HCT116 (cell line): ENCODE measurements around the gene GALNT14. TPM values are rescaled to one million over a fixed set of nuclear protein-coding genes. Genes with fewer than 3 reads are reported as not detected.

Experiments used
- ATAC-seq: fragments of 200-7000 bp; cut with Tn5 transposase; 2 replicates; pipeline ENCODE4 v1.9.1; 2020; ENCODE audit warnings: mild to moderate bottlenecking, moderate library complexity
- BruUV-seq: library from RNA; stranded (reverse); fragments of 400-500 nt; replicated peaks from 2 replicates; lab custom pipeline; 2021; lab: Mats Ljungman, UMichigan
- CTCF ChIA-PET: fragments of 300-600 bp; sonication (Branson Sonifier 250); formaldehyde crosslinking; loops from one replicate; lab custom pipeline; 2021; ENCODE audit warnings: antibody characterized with exemption; lab: Charles Lee
- POLR2A ChIA-PET: fragments of 300-600, 350-600 bp; sonication (Branson Sonifier 250); formaldehyde crosslinking; loops from one replicate; lab custom pipeline; 2021; ENCODE audit warnings: antibody characterized with exemption; lab: Charles Lee
- RAD21 ChIA-PET, 2 experiments: fragments of 300-600 bp; sonication (Branson Sonifier 250); formaldehyde crosslinking; loops; one replicate each; lab custom pipeline; 2023; ENCODE audit warnings: low total read pairs in 2 of 2; ENCODE audit not compliant: uncharacterized antibody in 2 of 2, unreplicated experiment in 2 of 2, low non-redundant PET in 1 of 2; lab: Charles Lee
- DNase-seq: peaks from one replicate; pipeline ENCODE4 v3.0.0-alpha.2; 2010; ENCODE audit warnings: low read depth, low spot score
- H2AFZ ChIP-seq: fragments of 200-600 bp; shearing (Covaris generic), sonication (generic); 2 replicates; pipeline ENCODE4 v1.6.1; 2017; ENCODE audit warnings: low read depth, mixed run types, mixed read lengths, antibody characterized with exemption, low read length; ENCODE audit not compliant: poor library complexity, severe bottlenecking
- H3K27ac ChIP-seq: 2 replicates; pipeline ENCODE4 v1.5.1; 2012; ENCODE audit warnings: low read depth, low read length
- H3K27me3 ChIP-seq: fragments of 200-600 bp; sonication (generic); 2 replicates; pipeline ENCODE4 v1.6.1; 2016; ENCODE audit warnings: mixed run types, low read length, mixed read lengths; ENCODE audit not compliant: insufficient read depth
- H3K36me3 ChIP-seq, 2 experiments: fragments of 200-500 bp in 1 of 2; fragments of 200-600 bp in 1 of 2; sonication (Bioruptor generic) in 1 of 2; sonication (generic) in 1 of 2; 2 replicates each; pipeline versions ENCODE4 v1.5.1 to v1.6.1; 2014 to 2016; ENCODE audit warnings: low read length in 2 of 2, inconsistent platforms in 1 of 2, mixed read lengths in 1 of 2, mixed run types in 1 of 2; ENCODE audit not compliant: insufficient read depth in 2 of 2, control insufficient read depth in 1 of 2
- H3K4me1 ChIP-seq, 2 experiments: fragments of 200-600 bp in 1 of 2; sonication (generic) in 1 of 2; 2 replicates each; pipeline versions ENCODE4 v1.5.1 to v1.6.1; 2012 to 2017; ENCODE audit warnings: low read length in 2 of 2, inconsistent platforms in 1 of 2, mild to moderate bottlenecking in 1 of 2, mixed read lengths in 1 of 2, mixed run types in 1 of 2, moderate library complexity in 1 of 2; ENCODE audit not compliant: insufficient read depth in 2 of 2, control insufficient read depth in 1 of 2
- H3K4me2 ChIP-seq: fragments of 200-600 bp; sonication (generic); 2 replicates; pipeline ENCODE4 v1.6.1; 2017; ENCODE audit warnings: mixed run types, low read length, mixed read lengths
- H3K4me3 ChIP-seq, 2 experiments: fragments of 200-600 bp in 1 of 2; sonication (generic) in 1 of 2; replicated peaks in 1 of 2; 2 replicates each; pipeline ENCODE4 v1.5.1; 2011 to 2016; ENCODE audit warnings: low read length in 2 of 2, control low read depth in 1 of 2, low read depth in 1 of 2, mild to moderate bottlenecking in 1 of 2, mixed read lengths in 1 of 2, mixed run types in 1 of 2
- H3K79me2 ChIP-seq: fragments of 200-600 bp; sonication (generic); 2 replicates; pipeline ENCODE4 v1.6.1; 2017; ENCODE audit warnings: mild to moderate bottlenecking, mixed run types, low read length, moderate library complexity, mixed read lengths; ENCODE audit not compliant: insufficient read depth
- H3K9ac ChIP-seq: fragments of 200-600 bp; sonication (generic); 2 replicates; pipeline ENCODE4 v1.6.1; 2016; ENCODE audit warnings: low read length, mixed read lengths
- H3K9me2 ChIP-seq: fragments of 200-600 bp; sonication (generic), shearing (Covaris generic); 2 replicates; pipeline ENCODE4 v1.6.1; 2017; ENCODE audit warnings: mixed run types, mild to moderate bottlenecking, moderate library complexity; ENCODE audit not compliant: insufficient read depth
- H3K9me3 ChIP-seq, 2 experiments: fragments of 200-500 bp in 1 of 2; fragments of 200-600 bp in 1 of 2; sonication (Bioruptor generic) in 1 of 2; sonication (generic) in 1 of 2; 2 replicates each; pipeline ENCODE4 v1.6.1; 2014 to 2017; ENCODE audit warnings: low read length in 2 of 2, mixed read lengths in 2 of 2, inconsistent platforms in 1 of 2, low read depth in 1 of 2, mild to moderate bottlenecking in 1 of 2, mixed run types in 1 of 2, moderate library complexity in 1 of 2; ENCODE audit not compliant: control insufficient read depth in 1 of 2, insufficient read depth in 1 of 2
- H4K20me1 ChIP-seq: fragments of 200-600 bp; sonication (generic), shearing (Covaris generic); 2 replicates; pipeline ENCODE4 v1.6.1; 2017; ENCODE audit warnings: mixed run types, mild to moderate bottlenecking, moderate library complexity; ENCODE audit not compliant: insufficient read depth
- CBX3 ChIP-seq: IDR thresholded peaks from 2 replicates; pipeline ENCODE4 v1.6.1; 2012; ENCODE audit warnings: low read depth
- CEBPB ChIP-seq: IDR thresholded peaks from 2 replicates; pipeline ENCODE4 v1.6.1; 2012; ENCODE audit warnings: low read depth
- EGR1 ChIP-seq: IDR thresholded peaks from 2 replicates; pipeline ENCODE4 v1.6.1; 2012; ENCODE audit warnings: low read depth
- ELF1 ChIP-seq: IDR thresholded peaks from 2 replicates; pipeline ENCODE4 v1.6.1; 2012; ENCODE audit warnings: low read depth, borderline replicate concordance
- JUND ChIP-seq: IDR thresholded peaks from 2 replicates; pipeline ENCODE4 v1.6.1; 2012
- POLR2A ChIP-seq: IDR thresholded peaks from 2 replicates; pipeline ENCODE4 v1.7.0; 2011; ENCODE audit warnings: borderline replicate concordance; ENCODE audit not compliant: insufficient read depth, insufficient read length; ENCODE audit errors: extremely low read depth
- POLR2AphosphoS5 ChIP-seq: IDR thresholded peaks from 2 replicates; pipeline ENCODE4 v1.6.1; 2011; ENCODE audit warnings: mild to moderate bottlenecking, low read depth, low read length, moderate library complexity
- RAD21 ChIP-seq: IDR thresholded peaks from 2 replicates; pipeline ENCODE4 v1.6.1; 2012; ENCODE audit warnings: low read depth, mild to moderate bottlenecking
- REST ChIP-seq: IDR thresholded peaks from 2 replicates; pipeline ENCODE4 v1.6.1; 2012; ENCODE audit warnings: low read depth
- SIN3A ChIP-seq: IDR thresholded peaks from 2 replicates; pipeline ENCODE4 v1.6.1; 2012; ENCODE audit warnings: low read depth
- SP1 ChIP-seq: IDR thresholded peaks from 2 replicates; pipeline ENCODE4 v1.6.1; 2012; ENCODE audit warnings: low read depth
- SRF ChIP-seq: IDR thresholded peaks from 2 replicates; pipeline ENCODE4 v1.6.1; 2012; ENCODE audit warnings: low read depth
- TCF7L2 ChIP-seq: IDR thresholded peaks from 2 replicates; pipeline ENCODE4 v1.7.0; 2011; ENCODE audit warnings: borderline replicate concordance, inconsistent platforms; ENCODE audit not compliant: insufficient read depth, insufficient read length; ENCODE audit errors: extremely low read depth
- YY1 ChIP-seq: IDR thresholded peaks from 2 replicates; pipeline ENCODE4 v1.6.1; 2011; ENCODE audit warnings: low read length, low read depth, moderate library complexity, mild to moderate bottlenecking; ENCODE audit not compliant: insufficient replicate concordance; ENCODE audit errors: extremely low read depth
- ZFX ChIP-seq: fragments of 450-650 bp; IDR thresholded peaks from 2 replicates; pipeline ENCODE4 v1.6.1; 2017
- intact Hi-C: fragments of 100-400 bp; cut with micrococcal nuclease; formaldehyde crosslinking; loops from 2 replicates; pipeline ENCODE4 v1.10.0; 2022
- total RNA-seq: library from RNA; stranded (reverse); gene quantifications from one replicate; pipeline ENCODE4 v1.2.1, GENCODE V29; 2021; ENCODE audit not compliant: unreplicated experiment
- TF ChIP-seq, protein P1 (sequence below): IDR thresholded peaks from 2 replicates; pipeline ENCODE4 v1.6.1; 2012
- TF ChIP-seq, protein P2 (sequence below), 3 experiments: fragments of 200-600 bp in 1 of 3; sonication (generic) in 1 of 3; IDR thresholded peaks in 2 of 3; conservative IDR thresholded peaks in 1 of 3; 2 replicates each; pipeline ENCODE4 v1.5.1; 2012 to 2017; ENCODE audit warnings: low read depth in 2 of 3, low read length in 2 of 3, antibody characterized with exemption in 1 of 3, borderline replicate concordance in 1 of 3, control low read depth in 1 of 3, mild to moderate bottlenecking in 1 of 3, mixed read lengths in 1 of 3, mixed run types in 1 of 3, moderate library complexity in 1 of 3; ENCODE audit not compliant: insufficient read depth in 1 of 3

The GALNT14 gene
- total RNA-seq, 1 experiment from 2014 or later = 11.2 TPM

GRCh38 chr2:31089645-31090044 lies 48.6 kb downstream of the GALNT14 start:
- H3K27me3 ChIP-seq = no peaks in the 10 kb centered on the region
- H2AFZ ChIP-seq = no peak overlapping the region
- no peak overlapping the region for H3K4me2 ChIP-seq
- RAD21 ChIA-PET = no interaction called here
- H3K9me2 ChIP-seq = no peaks in the 10 kb centered on the region
- H3K9ac ChIP-seq = no peak overlapping the region
- ATAC-seq (no peak), DNase-seq (no peak)
- H4K20me1 ChIP-seq = no peaks in the 10 kb centered on the region
- POLR2A ChIA-PET = no interaction called here
- CTCF ChIA-PET = no interaction called here
- no peak overlapping the region for H3K27ac ChIP-seq
- TF ChIP-seq EGR1 (no peak), SIN3A (no peak), YY1 (no peak), SP1 (no peak), CBX3 (no peak), POLR2A (no peak), SRF (no peak), REST (no peak), ZFX (no peak), POLR2AphosphoS5 (no peak), JUND (no peak), RAD21 (no peak), ELF1 (no peak), CEBPB (no peak), TCF7L2 (no peak)
- TF ChIP-seq, protein P1, sequence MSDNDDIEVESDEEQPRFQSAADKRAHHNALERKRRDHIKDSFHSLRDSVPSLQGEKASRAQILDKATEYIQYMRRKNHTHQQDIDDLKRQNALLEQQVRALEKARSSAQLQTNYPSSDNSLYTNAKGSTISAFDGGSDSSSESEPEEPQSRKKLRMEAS = no peak
- TF ChIP-seq, protein P2, sequence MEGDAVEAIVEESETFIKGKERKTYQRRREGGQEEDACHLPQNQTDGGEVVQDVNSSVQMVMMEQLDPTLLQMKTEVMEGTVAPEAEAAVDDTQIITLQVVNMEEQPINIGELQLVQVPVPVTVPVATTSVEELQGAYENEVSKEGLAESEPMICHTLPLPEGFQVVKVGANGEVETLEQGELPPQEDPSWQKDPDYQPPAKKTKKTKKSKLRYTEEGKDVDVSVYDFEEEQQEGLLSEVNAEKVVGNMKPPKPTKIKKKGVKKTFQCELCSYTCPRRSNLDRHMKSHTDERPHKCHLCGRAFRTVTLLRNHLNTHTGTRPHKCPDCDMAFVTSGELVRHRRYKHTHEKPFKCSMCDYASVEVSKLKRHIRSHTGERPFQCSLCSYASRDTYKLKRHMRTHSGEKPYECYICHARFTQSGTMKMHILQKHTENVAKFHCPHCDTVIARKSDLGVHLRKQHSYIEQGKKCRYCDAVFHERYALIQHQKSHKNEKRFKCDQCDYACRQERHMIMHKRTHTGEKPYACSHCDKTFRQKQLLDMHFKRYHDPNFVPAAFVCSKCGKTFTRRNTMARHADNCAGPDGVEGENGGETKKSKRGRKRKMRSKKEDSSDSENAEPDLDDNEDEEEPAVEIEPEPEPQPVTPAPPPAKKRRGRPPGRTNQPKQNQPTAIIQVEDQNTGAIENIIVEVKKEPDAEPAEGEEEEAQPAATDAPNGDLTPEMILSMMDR (IDR thresholded peaks at IDR 0.05 in 2 of 3, conservative IDR thresholded peaks at IDR 0.05 in 1 of 3; ENCODE audit: borderline replicate concordance in 1 of 3, insufficient read depth in 1 of 3, low read depth in 2 of 3, low read length in 2 of 3) = no peak
- no peaks in the 10 kb centered on the region for H3K9me3 ChIP-seq
- H3K4me1 ChIP-seq = no peaks in the 10 kb centered on the region
- no peaks in the 10 kb centered on the region for H3K79me2 ChIP-seq
- BruUV-seq = no TSS peak
- H3K36me3 ChIP-seq = no peaks in the 10 kb centered on the region
- intact Hi-C loops = no loop called here
- H3K4me3 ChIP-seq = no peak overlapping the region
